Measurements from ENCODE around the gene HS2ST1. TPM values are rescaled to one million over a fixed set of nuclear protein-coding genes. Genes with fewer than 3 reads are reported as not detected.

Gene HS2ST1
- total RNA-seq, 3 donors from 2014 or later (not counting 1 experiment from before 2014, with no cell fraction given), result 12.5 to 18.4 (median 14.3) TPM

DNA sequence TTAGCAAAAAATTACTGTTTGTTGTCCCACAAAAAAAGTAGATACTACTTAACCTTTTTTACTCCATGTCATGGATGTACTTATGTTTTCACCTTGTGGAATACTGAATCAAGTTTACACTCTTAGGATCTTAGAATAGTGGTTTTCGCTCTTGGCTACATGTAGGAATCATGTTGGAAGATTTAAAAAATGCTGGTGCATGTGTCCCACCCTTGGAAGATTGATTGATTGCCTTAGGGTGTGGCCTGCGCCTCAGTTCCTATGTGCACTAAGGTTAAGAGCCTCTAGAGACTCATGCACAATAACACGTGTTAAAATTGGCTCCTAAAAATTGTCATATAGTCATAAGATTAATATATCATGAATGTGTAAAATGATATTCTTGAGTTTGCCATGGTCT, 25.0 kb downstream of the HS2ST1 start:
- DNase-seq (no peak), ATAC-seq (no peak)
- Histone ChIP-seq H3K4me1 (ENCODE audit: control insufficient read depth, insufficient read depth, low read length) (no peaks in the 10 kb centered on the region), H3K36me3 (ENCODE audit: control insufficient read depth, insufficient read depth, low read length) (no peaks in the 10 kb centered on the region), H3K27ac (ENCODE audit: low read length) (no peak overlapping the region), H3K9me3 (ENCODE audit: control insufficient read depth, insufficient read depth, low read length) (no peaks in the 10 kb centered on the region), H3K27me3 (ENCODE audit: control insufficient read depth, insufficient read depth, low read length) (no peaks in the 10 kb centered on the region), H3K4me3 (ENCODE audit: low read length) (no peak overlapping the region)
- peaks cover 0 to 9% of the 10 kb centered on the region in 2 donors for H3K4me1 Mint-ChIP-seq
- no peaks in the 10 kb centered on the region for H3K36me3 Mint-ChIP-seq
- TF ChIP-seq, protein P1, sequence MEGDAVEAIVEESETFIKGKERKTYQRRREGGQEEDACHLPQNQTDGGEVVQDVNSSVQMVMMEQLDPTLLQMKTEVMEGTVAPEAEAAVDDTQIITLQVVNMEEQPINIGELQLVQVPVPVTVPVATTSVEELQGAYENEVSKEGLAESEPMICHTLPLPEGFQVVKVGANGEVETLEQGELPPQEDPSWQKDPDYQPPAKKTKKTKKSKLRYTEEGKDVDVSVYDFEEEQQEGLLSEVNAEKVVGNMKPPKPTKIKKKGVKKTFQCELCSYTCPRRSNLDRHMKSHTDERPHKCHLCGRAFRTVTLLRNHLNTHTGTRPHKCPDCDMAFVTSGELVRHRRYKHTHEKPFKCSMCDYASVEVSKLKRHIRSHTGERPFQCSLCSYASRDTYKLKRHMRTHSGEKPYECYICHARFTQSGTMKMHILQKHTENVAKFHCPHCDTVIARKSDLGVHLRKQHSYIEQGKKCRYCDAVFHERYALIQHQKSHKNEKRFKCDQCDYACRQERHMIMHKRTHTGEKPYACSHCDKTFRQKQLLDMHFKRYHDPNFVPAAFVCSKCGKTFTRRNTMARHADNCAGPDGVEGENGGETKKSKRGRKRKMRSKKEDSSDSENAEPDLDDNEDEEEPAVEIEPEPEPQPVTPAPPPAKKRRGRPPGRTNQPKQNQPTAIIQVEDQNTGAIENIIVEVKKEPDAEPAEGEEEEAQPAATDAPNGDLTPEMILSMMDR (IDR thresholded peaks at IDR 0.05), result no peak
- no peaks in the 10 kb centered on the region for H3K9me3 Mint-ChIP-seq
- intact Hi-C loops (cut with micrococcal nuclease), result no loop called here
- no peak overlapping the region for H3K4me3 Mint-ChIP-seq
- 92% methylated on average over 2 of the region's 3 CpGs for WGBS (ENCODE audit: insufficient coverage)
- H3K27me3 Mint-ChIP-seq (ENCODE audit: low read depth in 2 of 2), result no peaks in the 10 kb centered on the region
- H3K27ac Mint-ChIP-seq, result no peak overlapping the region

- ATAC-seq (no peak), DNase-seq (no peak)
- H3K4me1 ChIP-seq (ENCODE audit: control insufficient read depth, insufficient read depth, low read length), result no peaks in the 10 kb centered on the region
- Mint-ChIP-seq H3K27me3 (ENCODE audit: low read depth in 2 of 2) (no peaks in the 10 kb centered on the region), H3K4me1 (peaks cover 0 to 20% of the 10 kb centered on the region in 2 donors), H3K36me3 (no peaks in the 10 kb centered on the region), H3K9me3 (no peaks in the 10 kb centered on the region), H3K27ac (no peak overlapping the region), H3K4me3 (no peak overlapping the region)
- H3K9me3 ChIP-seq (ENCODE audit: control insufficient read depth, insufficient read depth, low read length), result no peaks in the 10 kb centered on the region
- H3K36me3 ChIP-seq (ENCODE audit: control insufficient read depth, insufficient read depth, low read length), result no peaks in the 10 kb centered on the region
- intact Hi-C loops (cut with micrococcal nuclease), result no loop called here
- H3K4me3 ChIP-seq (ENCODE audit: low read length), result no peak overlapping the region
- no peak overlapping the region for H3K27ac ChIP-seq (ENCODE audit: low read length)
- no peaks in the 10 kb centered on the region for H3K27me3 ChIP-seq (ENCODE audit: control insufficient read depth, insufficient read depth, low read length)
- TF ChIP-seq, protein P1 (IDR thresholded peaks at IDR 0.05), result no peak
- WGBS (ENCODE audit: insufficient coverage), result 97% methylated on average over 2 of the region's 2 CpGs
These were observed 26.2 kb downstream of the HS2ST1 start for GRCh38 chr1:86940599-86940998.

- Mint-ChIP-seq H3K4me3 (no peak overlapping the region), H3K9me3 (no peaks in the 10 kb centered on the region), H3K36me3 (no peaks in the 10 kb centered on the region), H3K27me3 (ENCODE audit: low read depth in 2 of 2) (no peaks in the 10 kb centered on the region), H3K27ac (no peak overlapping the region), H3K4me1 (peaks cover 0 to 20% of the 10 kb centered on the region in 2 donors)
- ATAC-seq, result no peak
- H3K27me3 ChIP-seq (ENCODE audit: control insufficient read depth, insufficient read depth, low read length), result no peaks in the 10 kb centered on the region
- DNase-seq, result no peak
- no peaks in the 10 kb centered on the region for H3K4me1 ChIP-seq (ENCODE audit: control insufficient read depth, insufficient read depth, low read length)
- H3K9me3 ChIP-seq (ENCODE audit: control insufficient read depth, insufficient read depth, low read length), result no peaks in the 10 kb centered on the region
- TF ChIP-seq, protein P1 (IDR thresholded peaks at IDR 0.05), result no peak
- 100% methylated on average over 1 of the region's 1 CpG for whole genome bisulfite sequencing (ENCODE audit: insufficient coverage)
- H3K36me3 ChIP-seq (ENCODE audit: control insufficient read depth, insufficient read depth, low read length), result no peaks in the 10 kb centered on the region
- intact Hi-C loops (cut with micrococcal nuclease), result no loop called here
- H3K4me3 ChIP-seq (ENCODE audit: low read length), result no peak overlapping the region
- no peak overlapping the region for H3K27ac ChIP-seq (ENCODE audit: low read length)
These were observed 27.6 kb downstream of the HS2ST1 start for GRCh38 chr1:86942042-86942441.

- intact Hi-C loops (cut with micrococcal nuclease), result no loop called here
- Mint-ChIP-seq H3K9me3 (no peaks in the 10 kb centered on the region), H3K4me1 (peaks cover 0 to 20% of the 10 kb centered on the region in 2 donors), H3K27ac (no peak overlapping the region), H3K36me3 (no peaks in the 10 kb centered on the region), H3K4me3 (no peak overlapping the region), H3K27me3 (ENCODE audit: low read depth in 2 of 2) (no peaks in the 10 kb centered on the region)
- Histone ChIP-seq H3K9me3 (ENCODE audit: control insufficient read depth, insufficient read depth, low read length) (no peaks in the 10 kb centered on the region), H3K27me3 (ENCODE audit: control insufficient read depth, insufficient read depth, low read length) (no peaks in the 10 kb centered on the region), H3K27ac (ENCODE audit: low read length) (no peak overlapping the region), H3K4me3 (ENCODE audit: low read length) (no peak overlapping the region), H3K4me1 (ENCODE audit: control insufficient read depth, insufficient read depth, low read length) (no peaks in the 10 kb centered on the region), H3K36me3 (ENCODE audit: control insufficient read depth, insufficient read depth, low read length) (no peaks in the 10 kb centered on the region)
- ATAC-seq (no peak), DNase-seq (no peak)
- TF ChIP-seq, protein P1 (IDR thresholded peaks at IDR 0.05), result no peak
These were observed 28.3 kb downstream of the HS2ST1 start for GRCh38 chr1:86942743-86943142.
